Osteocyte (in vitro differentiated cells): ENCODE data around the gene BEND7. TPM values are rescaled to one million over a fixed set of nuclear protein-coding genes. Genes with fewer than 3 reads are reported as not detected.

Experiments
- DNase-seq: peaks from one replicate; pipeline ENCODE4 v3.0.0; 2021; ENCODE audit warnings: mixed read lengths; ENCODE audit not compliant: unreplicated experiment; ENCODE audit errors: extremely low spot score
- H3K27ac Mint-ChIP-seq: one replicate; pipeline ENCODE4 v1.8.0; 2021; ENCODE audit warnings: mild to moderate bottlenecking, mixed read lengths; ENCODE audit not compliant: unreplicated experiment
- H3K27me3 Mint-ChIP-seq: one replicate; pipeline ENCODE4 v1.8.0; 2021; ENCODE audit warnings: mixed read lengths; ENCODE audit not compliant: unreplicated experiment
- H3K36me3 Mint-ChIP-seq: one replicate; pipeline ENCODE4 v1.8.0; 2021; ENCODE audit warnings: mixed read lengths; ENCODE audit not compliant: unreplicated experiment
- H3K4me1 Mint-ChIP-seq: one replicate; pipeline ENCODE4 v1.8.0; 2021; ENCODE audit warnings: mixed read lengths; ENCODE audit not compliant: unreplicated experiment
- H3K4me3 Mint-ChIP-seq: one replicate; pipeline ENCODE4 v1.8.0; 2021; ENCODE audit warnings: mild to moderate bottlenecking, moderate library complexity, mixed read lengths; ENCODE audit not compliant: unreplicated experiment
- H3K9me3 Mint-ChIP-seq: one replicate; pipeline ENCODE4 v1.8.0; 2021; ENCODE audit warnings: mixed read lengths; ENCODE audit not compliant: unreplicated experiment
- total RNA-seq: library from RNA; stranded (reverse); gene quantifications from 2 replicates; pipeline ENCODE4 v1.2.1, GENCODE V29; 2021
- TF ChIP-seq, protein P1 (sequence below): fragments of 200-600 bp; sonication (generic); IDR thresholded peaks from 2 replicates; pipeline ENCODE4 v1.5.0; 2021; ENCODE audit warnings: antibody characterized with exemption, mild to moderate bottlenecking, moderate library complexity

The BEND7 gene
- total RNA-seq, 1 donor from 2014 or later, result 12.4 TPM

DNA sequence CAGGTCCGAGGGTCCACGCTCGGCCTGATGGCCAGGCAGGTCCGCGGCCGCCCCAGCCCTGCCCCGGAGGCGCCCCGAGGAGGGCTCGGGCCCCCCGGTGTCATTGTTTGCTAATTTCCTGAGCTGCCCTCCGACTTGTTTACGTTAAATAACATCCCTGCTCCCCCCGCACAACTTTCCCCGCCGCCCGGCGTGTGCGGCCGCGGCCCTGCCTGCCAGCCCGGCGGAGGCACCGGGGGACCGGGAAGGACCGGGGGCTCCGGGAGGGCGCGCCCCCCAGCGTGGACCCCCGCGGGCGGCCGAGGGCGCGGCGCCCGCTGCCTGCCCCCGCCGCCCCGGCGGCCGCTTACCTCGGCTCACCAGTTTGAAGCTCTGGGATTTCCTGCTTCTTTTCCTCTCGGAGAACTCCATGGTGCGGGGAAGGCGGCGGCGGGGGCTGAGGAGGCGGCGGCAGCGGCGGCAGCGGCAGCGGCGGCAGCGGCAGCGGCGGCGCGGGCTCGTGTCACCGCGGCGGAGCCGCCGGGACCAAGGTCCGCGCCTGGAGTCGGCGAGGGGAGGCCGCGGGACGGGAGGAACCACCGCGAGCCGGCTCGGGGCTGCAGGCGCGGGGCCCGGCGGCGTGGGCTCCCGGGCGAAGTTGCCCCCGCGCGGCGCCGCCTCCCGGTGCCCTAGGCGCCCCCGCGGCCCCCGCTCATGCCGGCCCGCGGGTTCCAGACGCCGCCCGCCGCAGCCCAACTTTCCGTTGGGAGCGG is 515 bp downstream of the BEND7 start:
- H3K36me3 Mint-ChIP-seq, result no peaks in the 10 kb centered on the region
- H3K27me3 Mint-ChIP-seq, result peaks cover 4% of the 10 kb centered on the region
- H3K4me3 Mint-ChIP-seq, result peak overlapping the region; percentile 78
- DNase-seq, result no peak
- peak overlapping the region; percentile 31 for H3K27ac Mint-ChIP-seq
- H3K9me3 Mint-ChIP-seq, result no peaks in the 10 kb centered on the region
- TF ChIP-seq, protein P1, sequence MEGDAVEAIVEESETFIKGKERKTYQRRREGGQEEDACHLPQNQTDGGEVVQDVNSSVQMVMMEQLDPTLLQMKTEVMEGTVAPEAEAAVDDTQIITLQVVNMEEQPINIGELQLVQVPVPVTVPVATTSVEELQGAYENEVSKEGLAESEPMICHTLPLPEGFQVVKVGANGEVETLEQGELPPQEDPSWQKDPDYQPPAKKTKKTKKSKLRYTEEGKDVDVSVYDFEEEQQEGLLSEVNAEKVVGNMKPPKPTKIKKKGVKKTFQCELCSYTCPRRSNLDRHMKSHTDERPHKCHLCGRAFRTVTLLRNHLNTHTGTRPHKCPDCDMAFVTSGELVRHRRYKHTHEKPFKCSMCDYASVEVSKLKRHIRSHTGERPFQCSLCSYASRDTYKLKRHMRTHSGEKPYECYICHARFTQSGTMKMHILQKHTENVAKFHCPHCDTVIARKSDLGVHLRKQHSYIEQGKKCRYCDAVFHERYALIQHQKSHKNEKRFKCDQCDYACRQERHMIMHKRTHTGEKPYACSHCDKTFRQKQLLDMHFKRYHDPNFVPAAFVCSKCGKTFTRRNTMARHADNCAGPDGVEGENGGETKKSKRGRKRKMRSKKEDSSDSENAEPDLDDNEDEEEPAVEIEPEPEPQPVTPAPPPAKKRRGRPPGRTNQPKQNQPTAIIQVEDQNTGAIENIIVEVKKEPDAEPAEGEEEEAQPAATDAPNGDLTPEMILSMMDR, result no peak
- peaks cover 17% of the 10 kb centered on the region for H3K4me1 Mint-ChIP-seq

DNA sequence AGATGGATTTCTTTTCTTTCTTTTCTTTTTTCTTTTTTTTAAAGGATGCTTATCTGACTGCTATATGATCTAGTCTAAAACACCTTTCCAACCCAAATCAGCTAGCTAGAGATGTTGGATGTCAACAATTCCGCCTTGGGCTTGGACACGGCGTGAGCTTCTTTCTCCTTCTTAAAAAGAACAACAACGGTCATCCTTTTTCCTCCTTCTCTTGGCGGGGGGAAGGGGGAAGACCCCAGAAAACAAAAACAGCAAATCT is 1.0 kb downstream of the BEND7 start:
- Mint-ChIP-seq H3K36me3 (no peaks in the 10 kb centered on the region), H3K27ac (peak overlapping the region; percentile 31), H3K4me3 (peak overlapping the region; percentile 78), H3K9me3 (no peaks in the 10 kb centered on the region), H3K27me3 (peaks cover 4% of the 10 kb centered on the region), H3K4me1 (peaks cover 17% of the 10 kb centered on the region)
- TF ChIP-seq, protein P1, result no peak
- no peak for DNase-seq

DNA sequence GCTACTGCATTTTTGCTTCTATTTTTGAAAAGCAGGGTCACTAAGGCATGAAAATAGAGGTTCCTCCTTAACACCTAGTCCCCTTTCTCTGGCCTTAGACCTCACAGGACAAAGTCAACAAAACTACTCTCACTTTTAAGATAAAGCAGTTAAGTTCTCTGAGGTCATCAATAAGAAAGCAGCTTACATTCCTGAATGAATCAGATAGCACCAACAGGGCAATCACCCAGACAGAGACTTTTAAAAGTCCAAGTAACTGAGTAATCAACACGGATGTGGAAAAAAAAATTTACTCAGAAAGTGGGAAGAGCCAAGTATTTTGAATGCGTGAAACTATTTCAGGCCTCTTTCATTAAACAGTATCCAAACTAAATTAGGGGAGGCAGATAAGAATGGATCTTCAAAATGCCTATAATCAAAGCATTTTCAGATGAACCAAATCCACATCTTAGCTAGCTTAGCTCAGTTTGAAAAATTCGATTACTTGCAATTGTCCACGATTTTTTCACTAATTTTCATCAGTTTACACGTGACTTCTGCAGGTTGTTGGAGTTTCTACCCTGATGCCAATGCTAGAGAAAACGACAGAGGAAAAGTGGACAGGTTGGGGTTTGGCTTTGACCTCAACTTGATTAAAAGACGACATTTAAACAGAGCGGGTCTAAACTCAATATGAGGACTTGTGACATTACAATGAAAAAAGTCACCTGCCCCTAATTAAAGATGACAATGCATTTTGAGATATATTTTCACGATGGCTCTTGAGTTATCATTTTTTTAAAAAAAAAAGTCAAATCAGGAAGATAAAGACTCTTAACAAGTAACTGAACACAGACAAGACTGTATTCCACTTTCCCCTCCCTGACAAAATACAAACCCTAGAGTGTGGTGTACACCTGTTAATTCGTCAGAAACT is 1.6 kb downstream of the BEND7 start:
- H3K9me3 Mint-ChIP-seq, result no peaks in the 10 kb centered on the region
- peak overlapping the region; percentile 78 for H3K4me3 Mint-ChIP-seq
- TF ChIP-seq, protein P1, result no peak
- H3K27ac Mint-ChIP-seq, result no peak overlapping the region
- H3K36me3 Mint-ChIP-seq, result no peaks in the 10 kb centered on the region
- DNase-seq, result no peak
- H3K4me1 Mint-ChIP-seq, result peaks cover 17% of the 10 kb centered on the region
- H3K27me3 Mint-ChIP-seq, result peaks cover 4% of the 10 kb centered on the region

DNA sequence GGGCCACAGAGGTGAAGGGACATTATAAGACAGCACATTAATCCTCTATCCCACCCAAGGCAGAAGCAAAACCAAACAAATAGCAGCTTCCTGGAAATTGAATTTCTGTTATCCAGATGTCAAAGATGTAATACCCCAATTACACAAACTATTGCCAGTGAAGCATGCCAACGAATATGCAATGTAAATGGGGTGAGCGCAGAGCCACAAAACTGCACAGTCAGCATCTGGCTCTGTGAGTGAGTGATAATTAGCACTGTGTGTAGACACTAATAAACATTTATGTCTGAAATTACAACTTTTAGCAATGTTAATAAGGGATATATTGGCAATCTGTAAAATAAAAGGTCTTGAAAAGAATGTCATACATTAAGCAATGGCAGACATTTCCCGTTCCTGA is 3.2 kb downstream of the BEND7 start:
- H3K9me3 Mint-ChIP-seq, result no peaks in the 10 kb centered on the region
- TF ChIP-seq, protein P1, result no peak
- H3K27me3 Mint-ChIP-seq, result peaks cover 4% of the 10 kb centered on the region
- H3K36me3 Mint-ChIP-seq, result no peaks in the 10 kb centered on the region
- H3K27ac Mint-ChIP-seq, result no peak overlapping the region
- H3K4me3 Mint-ChIP-seq, result no peak overlapping the region
- H3K4me1 Mint-ChIP-seq, result peaks cover 17% of the 10 kb centered on the region
- DNase-seq, result no peak

DNA sequence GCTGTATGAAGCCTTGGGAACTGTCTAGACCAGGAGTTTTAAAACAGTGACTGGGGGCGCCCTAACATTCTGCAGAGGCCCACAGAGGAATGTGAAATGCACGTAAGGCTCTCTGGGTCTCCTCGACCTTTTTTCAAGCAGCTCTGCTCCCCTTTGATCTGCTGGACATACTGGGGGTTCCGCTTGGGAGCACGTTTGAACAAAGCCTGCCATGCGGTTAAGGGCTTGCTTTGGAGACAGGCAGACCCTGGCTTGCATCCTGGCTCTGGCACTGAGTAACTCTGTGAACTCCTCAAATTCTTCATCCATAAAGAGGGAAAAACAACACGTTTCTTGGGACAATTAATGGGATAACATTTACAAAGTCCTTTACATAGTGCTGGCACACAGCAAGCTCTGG is 7.8 kb downstream of the BEND7 start:
- no peak overlapping the region for H3K4me3 Mint-ChIP-seq
- no peak for DNase-seq
- H3K4me1 Mint-ChIP-seq, result no peaks in the 10 kb centered on the region
- no peaks in the 10 kb centered on the region for H3K27me3 Mint-ChIP-seq
- H3K27ac Mint-ChIP-seq, result no peak overlapping the region
- TF ChIP-seq, protein P1, result no peak
- no peaks in the 10 kb centered on the region for H3K36me3 Mint-ChIP-seq
- H3K9me3 Mint-ChIP-seq, result no peaks in the 10 kb centered on the region
